ENCODE measurements around the gene AMBP.

AMBP gene

DNA sequence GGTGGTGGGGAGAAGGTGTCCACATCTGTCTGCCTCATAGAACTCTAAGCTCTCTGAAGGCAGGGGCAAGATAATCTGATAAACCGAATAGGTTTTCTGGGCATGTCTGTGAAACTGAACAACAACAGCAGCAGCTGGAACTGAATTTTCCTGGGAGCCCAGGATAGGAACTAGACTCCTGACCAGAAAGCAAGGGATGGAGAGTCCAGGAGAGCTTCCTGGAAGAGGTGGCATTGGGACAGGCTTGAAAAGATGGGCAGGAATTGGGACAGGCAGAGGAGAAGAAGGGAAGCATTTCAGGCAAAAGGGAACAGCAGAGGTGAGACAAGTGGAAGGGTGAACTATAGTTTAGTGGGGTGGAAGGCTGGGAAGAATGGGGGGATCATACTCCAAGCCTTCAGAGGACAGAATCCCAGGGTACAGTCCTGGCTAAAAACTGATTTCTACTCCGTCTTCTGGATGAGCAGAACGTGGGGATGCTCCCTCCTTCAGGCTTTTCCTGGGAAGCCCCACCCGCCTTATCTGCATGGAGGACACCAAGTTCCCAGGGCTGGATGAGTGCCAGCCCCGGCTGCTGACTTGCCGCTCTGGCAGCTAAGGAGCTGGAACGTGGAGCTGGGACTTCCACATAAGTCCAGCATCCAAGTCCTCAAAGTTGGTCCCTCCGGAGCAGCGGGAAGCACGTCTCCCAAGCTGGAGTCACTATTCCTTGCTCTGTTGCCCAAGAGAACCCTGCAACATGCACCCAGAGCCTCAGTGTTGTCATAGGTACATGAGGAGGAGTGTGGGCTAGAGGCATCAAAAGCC, 34.9 kb upstream of the AMBP start:
- no peak for DNase-seq (ENCODE audit: low spot score)

DNA sequence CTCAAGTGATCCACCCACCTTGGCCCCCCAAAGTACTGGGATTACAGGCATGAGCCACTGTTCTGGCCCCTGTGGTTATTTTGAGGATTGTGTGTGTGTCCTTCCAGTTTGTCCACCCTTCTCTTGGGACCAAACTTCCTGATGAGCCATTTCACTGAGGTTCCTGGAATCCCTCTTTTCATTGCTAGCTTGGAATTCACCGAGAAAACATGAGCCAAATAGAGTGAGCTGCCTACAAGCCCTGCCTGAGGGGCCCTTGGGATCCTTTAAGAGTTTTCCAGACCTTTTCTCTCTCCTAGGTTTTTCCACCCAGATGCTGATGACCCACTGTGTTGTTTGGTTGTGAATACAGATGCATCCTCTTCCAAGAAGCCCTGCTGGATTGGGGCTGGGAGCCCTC, 34.2 kb upstream of the AMBP start:
- DNase-seq (ENCODE audit: low spot score) = no peak

DNA sequence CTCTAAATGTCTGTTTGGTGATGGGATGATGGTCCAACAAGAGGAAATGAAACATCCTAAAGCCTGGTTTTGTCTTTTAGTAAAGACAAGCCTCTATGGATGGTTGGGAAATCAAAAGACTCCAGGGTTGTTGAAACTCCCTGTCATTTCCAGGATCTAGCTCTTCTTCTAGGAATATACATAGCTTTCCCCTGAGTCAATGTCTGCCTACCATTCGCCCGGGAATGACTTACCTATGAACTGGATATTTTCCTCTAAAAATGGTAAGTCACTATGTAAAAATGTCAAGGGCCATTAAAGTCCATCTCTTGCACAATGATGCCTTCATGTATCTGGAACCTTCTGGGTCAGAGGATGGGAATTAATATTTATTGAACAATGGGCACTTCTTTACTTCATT, 32.1 kb upstream of the AMBP start:
- DNase-seq (ENCODE audit: low spot score) = no peak

DNA sequence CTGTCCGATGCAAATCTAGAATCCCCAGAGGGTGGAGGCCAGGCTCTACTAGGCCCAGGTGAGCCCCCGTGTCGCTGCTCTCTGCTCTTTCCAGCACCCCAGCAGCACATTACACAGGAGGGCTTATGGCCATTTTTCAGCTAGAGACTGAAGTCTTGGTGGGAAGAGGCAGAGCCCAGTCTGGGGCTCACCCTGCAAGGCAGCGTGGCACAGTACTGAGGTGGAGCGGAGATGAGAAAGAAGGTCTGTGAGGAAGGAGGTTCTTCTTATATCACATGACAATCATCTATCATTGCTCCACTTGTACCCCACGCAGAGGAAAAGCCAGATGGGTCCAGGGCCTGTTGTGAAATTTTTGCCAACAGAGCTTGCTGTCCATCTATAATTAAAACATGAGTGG, 31.0 kb upstream of the AMBP start:
- no peak for DNase-seq (ENCODE audit: low spot score)

DNA sequence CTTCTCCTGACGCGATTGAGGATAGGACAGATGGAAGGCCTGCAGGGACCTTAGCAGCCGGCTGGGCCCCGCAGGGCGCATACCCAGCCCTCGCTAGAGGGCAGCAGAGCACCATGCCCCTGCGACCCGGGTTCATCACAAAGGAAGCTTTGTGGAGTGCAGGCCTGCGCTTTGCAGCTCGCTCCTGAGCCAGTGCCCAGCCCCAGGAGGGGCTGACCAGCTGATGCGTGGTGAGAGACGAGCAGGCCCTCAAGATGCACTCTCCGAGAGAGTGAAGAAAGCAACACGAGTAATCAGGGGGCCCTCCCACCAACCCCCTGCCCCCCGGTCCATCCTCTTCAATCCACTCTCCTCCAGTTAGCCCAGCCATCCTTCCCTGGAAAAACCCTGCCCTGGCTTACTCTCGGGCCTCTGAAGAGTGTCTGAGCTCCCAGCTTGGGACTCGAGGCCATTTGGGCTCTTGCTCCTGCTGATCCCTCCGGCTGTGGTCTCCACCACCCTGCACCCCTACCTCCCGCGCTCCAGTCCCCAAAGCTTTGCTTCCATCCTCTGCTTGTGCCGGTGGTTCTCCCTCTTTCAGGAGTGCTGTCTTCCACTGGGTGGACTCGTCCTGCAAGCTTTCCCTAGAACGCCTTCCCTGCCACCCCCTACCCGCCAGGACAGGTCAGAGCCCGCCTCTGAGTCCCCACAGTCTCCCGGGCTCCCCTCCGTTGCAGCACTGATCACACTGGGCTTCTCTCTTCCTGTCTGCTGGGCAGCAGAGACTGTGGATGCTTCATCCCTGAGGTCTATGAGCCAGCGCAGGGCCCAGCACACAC, 30.1 kb upstream of the AMBP start:
- peak; percentile 85 for DNase-seq (ENCODE audit: low spot score)

DNA sequence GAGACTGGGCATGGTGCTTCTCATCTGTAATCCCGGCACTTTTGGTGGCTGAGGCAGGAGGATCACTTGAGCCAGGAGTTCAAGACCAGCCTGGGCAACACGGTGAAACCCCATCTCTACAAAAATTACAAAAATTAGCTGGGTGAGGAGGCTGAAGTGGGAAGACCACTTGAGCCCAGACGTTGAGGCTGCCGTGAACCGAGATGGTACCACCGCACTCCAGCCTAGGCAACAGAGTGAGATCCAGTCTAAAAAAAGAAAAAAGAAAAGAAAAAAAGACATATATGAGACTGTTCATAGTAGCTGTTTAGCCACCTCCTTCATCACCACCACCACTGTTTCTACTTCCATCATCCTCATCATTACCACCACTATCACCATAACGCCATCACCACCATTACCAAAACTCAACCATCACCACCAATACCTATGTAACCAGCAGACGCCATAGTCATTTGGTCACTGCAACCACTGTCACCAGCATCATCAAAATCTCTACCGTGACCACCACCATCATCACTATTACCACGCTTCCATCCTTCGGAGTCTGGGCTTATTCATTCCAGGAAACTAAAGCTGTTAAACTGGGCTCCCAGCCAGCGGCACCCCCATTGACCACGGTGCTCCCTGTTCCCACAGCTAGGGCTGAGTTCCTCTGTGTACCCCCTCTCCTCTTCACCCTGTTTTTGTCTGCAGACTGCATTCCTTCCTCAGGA, 29.3 kb upstream of the AMBP start:
- DNase-seq (ENCODE audit: low spot score) = no peak

- DNase-seq (ENCODE audit: low spot score) = no peak
Measured at GRCh38 chr9:114105236-114105635, 27.1 kb upstream of the AMBP start.

- no peak for DNase-seq (ENCODE audit: low spot score)
Measured at GRCh38 chr9:114102484-114102883, 24.4 kb upstream of the AMBP start.

GRCh38 chr9:114100536-114100935, 22.4 kb upstream of the AMBP start:
- no peak for DNase-seq (ENCODE audit: low spot score)

DNA sequence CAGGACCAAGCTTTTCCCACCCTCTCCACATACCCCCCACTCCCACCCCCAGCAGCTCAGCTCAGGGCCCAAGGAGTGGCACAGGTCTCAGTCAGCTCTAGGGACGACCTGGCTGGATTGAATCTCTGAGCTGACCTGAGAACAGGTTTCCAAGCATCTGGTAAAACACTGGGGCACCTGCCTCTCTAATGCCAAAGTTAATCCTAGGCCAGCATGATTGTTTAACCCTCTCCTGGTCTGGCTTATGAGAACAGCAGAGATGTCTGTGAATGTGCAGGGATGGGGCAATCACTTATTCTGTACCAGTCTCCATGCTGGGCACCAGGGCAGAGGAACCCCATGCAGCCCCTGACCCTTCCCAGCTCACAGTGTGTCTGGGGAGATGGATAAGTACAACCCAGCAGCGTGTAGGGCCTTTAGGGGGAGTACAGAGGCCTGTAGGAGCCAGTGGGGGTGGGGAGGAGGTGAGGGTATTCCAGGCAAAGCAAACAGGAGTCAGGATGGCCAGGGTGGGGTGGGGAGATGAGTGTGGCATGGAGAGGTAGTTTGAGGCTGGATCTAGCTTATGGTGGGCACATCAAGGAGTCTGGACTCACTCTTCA, 21.7 kb upstream of the AMBP start:
- DNase-seq (ENCODE audit: low spot score) = no peak

DNA sequence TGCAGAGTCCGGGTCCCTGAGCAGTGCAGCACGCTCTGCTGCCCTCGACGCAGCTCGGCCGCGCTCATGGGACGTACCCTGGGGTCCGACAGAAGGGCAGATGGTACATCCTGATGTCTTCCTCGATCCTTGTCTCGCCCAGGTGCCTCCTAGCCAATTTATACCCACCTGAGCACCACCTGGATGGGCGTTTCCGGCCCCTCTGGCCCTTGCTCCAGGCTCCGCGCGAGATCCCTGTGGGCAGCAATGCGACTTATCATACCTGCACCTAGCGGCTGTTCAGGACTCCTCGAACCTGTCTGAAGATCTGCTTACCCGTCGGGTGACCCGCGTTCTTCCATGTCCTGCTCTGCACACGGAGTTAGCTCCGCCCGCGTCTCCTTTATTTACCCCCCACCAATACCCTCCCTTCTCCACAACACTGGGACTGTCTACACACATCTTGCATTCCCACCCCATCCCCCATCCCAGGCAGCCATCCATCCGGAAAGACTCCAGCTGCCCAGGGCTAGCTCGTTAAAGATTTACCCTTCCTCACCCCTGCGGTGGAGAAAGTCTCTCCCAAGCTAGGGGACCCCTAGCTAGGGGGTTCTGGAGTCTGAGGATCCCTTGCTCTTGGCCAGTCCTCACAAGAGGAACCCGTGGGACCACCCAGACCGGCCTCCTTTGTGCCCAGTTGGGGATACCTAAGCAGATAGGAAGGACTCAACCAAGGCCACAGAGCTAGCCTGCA, 21.0 kb upstream of the AMBP start, which contains the start of gene KIF12:
KIF12 (minus strand) TSS at position 357 of the 733 bp plus-strand sequence; CDS start at position 341, 16 bp downstream.
- DNase-seq (ENCODE audit: low spot score) = no peak

GRCh38 chr9:114098021-114098935, 20.2 kb upstream of the AMBP start:
- DNase-seq (ENCODE audit: low spot score) = no peak

DNA sequence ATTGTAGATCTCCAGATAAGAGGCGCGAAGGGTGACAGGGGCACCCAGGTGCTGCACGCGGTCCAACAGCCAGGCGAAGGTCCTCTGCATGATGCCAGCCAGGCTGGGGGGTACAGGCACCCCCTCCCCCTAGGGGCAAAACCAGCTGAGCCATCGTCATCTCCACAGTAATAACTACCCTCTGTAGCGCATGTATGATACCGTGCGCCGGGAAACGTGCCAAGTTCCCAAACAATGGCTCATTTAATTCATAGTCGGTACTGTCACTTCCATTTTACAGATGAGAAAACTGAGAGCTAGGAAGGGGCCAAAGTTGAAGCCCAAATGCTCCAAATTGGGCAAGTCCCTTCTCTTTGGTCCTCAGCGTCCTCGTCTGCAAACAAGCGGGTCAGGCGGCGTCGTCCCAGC, 19.5 kb upstream of the AMBP start:
- DNase-seq (ENCODE audit: low spot score) = no peak

DNA sequence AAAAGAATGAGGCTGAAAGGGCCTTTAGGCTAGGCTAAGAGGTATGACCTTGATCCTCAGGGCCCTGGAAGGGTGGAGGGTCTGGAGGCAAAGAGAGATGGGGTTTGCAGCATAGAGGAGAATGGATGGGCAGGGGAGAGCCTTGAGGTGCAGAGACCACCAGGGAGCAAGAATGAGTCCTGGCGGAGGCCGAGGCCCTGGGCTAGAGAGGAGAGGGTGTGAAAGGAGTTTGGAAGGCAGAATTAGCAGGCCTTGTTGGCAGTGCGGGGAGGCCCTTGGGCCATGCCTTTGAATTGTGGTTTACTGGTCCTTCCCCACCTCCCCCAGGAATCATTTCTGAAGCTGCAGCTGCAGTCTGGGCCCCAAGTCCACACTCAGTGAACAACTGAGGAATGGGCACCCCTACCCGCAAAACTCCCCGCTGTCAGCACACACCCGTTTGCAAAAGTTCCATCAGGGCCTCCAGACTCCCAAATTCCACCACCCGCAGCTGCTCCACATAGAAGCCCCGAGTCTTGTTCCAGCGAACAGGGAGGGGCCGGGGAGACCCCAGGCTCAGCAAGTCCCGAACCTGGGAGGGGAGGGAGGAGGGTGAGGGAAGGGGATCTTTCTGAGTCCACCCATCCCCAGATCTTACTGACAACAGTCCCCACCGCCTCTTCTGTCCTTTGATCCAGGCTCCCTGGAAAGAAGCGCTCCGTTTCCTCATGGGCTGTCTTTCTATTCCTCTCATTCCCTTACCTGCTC, 18.9 kb upstream of the AMBP start:
- no peak for DNase-seq (ENCODE audit: low spot score)

- no peak for DNase-seq (ENCODE audit: low spot score)
Measured at GRCh38 chr9:114096041-114096511, 18.0 kb upstream of the AMBP start.

- DNase-seq (ENCODE audit: low spot score) = no peak
Measured at GRCh38 chr9:114094971-114095370, 16.9 kb upstream of the AMBP start.

DNA sequence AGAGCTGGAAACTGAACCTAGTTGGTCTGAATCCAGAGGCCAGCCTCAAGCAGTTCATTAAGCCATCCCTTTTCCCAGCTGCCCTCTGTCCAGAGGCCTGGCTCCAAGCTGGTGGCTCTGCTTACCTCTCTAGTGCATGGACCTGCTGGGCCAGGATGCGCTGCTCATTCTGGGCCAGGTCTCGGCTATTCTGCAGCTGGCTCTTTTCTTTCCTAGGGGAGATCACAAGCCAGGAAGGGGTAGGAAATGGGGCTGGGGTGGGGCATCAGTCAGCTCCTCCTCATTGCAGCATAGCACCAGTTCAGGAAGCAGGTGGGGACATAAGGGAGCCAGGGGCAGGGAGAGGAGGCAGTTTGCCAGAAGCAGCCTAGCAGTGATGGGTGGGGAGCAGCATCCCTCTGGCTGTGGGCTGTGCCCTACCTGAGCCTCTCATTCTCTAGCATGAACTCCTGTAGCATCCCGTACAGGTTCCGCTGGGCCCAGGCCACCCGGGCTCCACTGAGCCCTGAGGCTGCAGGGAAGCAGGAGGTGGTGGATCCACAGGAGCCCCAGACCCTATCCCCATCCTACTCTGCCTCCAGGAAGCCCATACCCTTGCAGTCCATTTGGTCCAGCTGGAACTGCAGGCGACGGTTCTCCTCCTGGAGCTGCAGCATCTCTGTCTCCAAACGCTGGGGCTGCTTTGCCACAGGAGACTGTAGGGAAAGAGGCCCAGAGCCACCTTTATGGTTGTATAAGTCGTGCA, 15.8 kb upstream of the AMBP start:
- DNase-seq (ENCODE audit: low spot score) = no peak

GRCh38 chr9:114093031-114093471, 15.0 kb upstream of the AMBP start:
- no peak for DNase-seq (ENCODE audit: low spot score)

DNA sequence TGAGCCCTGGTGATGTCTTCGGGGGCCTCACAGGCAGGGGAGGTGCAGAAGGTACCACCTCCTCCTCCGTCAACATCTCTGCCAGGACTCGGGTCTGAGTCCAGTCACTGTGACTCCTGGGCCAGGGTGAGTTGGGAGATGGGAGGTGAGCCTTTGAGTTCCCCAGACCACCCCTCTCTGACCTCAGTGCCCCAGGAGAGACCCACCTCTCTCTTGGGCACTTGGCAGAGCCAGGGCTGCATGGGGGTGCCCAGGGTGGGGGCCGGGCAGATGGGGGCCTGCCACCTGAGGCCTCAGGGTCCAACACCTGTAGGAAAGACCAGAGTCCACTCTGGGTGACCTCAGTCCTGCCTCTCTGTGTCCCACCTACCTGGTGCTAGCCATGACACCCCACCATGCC, 14.2 kb upstream of the AMBP start:
- no peak for DNase-seq (ENCODE audit: low spot score)
